Measurements from ENCODE around the gene NOS1AP.

NOS1AP gene

DNA sequence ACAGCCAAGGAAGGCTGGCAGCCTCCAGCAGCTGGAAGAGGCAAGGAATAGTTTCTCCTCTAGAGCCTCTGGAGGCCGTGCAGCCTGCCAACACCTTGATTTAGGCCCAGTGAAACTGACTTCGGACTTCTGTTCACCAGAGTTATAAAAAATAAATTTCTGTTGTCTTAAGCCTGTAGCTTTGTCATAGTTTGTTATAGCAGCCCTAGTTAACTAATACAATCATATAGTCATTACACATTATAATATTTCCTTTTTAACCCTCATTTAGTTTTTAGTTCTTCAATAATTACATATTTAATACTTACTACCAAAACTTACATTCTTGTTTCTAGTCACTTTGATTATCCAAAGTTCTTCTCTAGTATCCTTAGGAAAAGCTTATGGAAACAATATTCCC lies 20.3 kb downstream of the NOS1AP start:
- no peak for DNase-seq (ENCODE audit: low read depth)

DNA sequence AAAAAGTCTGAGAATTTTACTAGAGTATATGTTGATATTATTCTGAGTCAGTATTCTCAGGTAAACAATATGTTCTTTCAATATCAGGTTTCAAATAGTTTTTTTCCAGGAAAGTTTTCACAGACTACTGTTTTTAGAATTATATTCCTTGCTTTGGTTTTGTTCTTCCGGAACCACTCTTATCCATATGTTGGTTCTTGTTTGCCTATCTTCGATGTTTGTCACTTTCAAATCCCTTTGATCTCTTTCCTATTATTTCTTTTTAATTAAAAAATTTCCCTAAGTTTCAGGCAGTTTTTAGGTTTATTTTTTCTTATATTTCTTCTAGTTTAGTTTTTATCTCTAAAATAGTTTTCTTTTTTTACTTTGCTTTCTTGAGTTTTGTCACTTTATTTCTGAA lies 20.9 kb downstream of the NOS1AP start:
- DNase-seq (ENCODE audit: low read depth), result no peak

DNA sequence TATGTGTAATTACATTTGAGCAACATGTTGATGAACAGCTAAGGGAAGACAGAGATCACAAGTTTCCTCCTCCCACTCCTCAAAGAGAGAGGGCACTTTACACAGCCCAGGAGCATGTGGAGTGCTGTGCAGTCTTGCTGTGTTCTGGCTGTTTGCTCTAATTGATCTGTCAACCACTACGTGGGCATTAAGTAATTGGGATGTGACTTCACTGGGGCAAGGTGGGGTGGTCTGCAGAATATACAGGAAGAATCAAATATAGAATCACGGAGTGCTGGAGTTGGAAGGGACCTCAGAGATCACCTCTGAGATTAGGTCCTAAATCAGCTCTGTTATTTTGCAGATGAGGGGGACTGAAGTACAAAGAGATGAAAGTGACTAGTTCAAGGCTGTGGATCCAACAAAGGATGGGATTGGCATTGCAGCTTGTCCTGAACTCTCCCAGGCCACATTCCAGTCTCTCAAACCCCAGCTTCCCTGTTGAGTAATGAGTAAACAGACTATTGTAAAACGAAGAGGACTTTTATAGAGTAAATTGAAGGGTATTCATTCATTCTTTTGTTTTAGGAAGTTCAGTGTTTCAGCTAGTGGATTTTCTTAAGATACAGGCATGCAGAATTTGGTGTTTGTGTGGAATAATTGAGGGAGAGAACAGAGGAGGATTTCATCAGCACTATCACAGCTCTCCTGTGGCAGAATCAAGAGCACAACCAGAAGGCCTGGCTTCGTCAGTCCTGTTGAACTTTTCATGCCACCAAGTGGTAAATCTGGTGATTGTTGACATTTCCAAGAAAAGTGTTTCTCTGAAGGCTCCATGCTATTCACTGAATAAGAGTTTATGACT lies 22.4 kb downstream of the NOS1AP start:
- DNase-seq (ENCODE audit: low read depth), result no peak

DNA sequence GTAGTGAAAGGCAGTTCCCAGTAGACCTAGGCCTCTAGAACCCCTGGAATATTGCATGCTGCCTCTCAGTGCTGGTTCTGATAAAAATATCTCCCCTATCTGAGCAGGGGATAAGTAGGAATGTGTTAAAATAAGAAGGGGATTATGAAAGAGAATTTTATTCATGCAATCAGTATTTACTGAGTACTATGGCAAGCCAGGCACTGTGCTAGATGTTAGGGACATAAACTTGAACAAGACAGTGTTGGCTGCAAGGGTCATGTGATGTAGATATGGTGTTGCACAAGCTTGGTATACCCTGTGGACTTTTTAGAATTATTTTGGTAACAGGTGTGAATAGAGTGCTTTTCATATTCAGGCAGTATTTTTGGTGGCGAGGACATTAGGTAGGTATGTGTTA lies 23.6 kb downstream of the NOS1AP start:
- DNase-seq (ENCODE audit: low read depth), result no peak

DNA sequence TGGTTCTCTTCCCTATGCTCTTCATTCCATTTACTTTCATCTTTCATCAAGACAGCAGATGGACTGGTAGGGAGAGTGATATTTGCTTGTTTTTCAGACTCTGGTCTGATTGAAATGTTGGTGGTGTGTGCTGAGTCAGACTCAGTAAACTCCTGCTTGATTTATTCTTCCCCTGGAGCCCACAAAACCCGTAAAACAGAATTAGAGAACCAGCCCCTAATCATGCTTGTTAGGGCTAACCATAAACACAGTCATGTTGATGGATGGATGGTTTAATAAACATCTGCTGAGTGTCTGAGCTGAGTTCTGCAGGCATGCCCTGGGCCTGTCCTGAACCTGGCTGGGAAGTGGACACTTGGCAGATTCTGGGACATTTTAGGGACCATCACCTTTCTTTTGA lies 24.8 kb downstream of the NOS1AP start:
- no peak for DNase-seq (ENCODE audit: low read depth)

DNA sequence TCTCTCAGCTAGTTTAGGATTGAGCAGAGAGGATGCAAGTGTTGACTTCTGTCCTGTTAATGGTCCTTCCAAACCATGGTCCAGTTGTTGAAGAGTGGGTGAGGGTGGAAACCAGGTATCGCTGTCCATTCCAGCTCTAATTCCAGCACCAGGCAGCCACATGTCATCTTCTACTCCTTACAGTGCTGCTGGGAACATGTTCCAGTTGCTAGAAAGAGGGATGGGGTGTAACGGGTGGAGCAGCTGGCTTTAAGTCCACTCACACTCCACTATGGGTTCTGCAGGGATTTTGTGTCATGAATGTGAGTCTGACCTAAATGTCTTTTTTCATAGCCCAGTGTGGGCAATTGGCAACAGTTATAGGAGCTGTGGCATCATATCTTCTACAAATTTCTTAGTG lies 25.2 kb downstream of the NOS1AP start:
- no peak for DNase-seq (ENCODE audit: low read depth)

DNA sequence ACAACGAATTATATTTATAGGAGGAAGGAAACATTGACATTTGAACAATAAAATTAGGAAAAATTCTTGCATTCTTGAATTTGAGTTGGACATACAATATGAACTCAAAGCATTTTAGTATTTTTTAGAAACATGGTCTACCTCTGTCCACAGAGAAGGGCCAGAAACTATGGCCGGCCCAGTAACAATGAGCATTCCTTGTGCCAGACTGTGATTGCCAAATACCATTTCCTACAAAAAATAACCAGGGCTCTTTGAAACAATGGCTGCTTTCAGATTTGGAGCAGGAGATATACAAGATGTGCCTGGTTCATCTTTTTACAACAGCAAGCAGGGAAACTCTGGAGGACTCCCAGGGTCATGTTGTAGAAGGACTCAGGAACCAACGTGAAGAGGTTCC lies 38.4 kb downstream of the NOS1AP start:
- no peak for DNase-seq (ENCODE audit: low read depth)

DNA sequence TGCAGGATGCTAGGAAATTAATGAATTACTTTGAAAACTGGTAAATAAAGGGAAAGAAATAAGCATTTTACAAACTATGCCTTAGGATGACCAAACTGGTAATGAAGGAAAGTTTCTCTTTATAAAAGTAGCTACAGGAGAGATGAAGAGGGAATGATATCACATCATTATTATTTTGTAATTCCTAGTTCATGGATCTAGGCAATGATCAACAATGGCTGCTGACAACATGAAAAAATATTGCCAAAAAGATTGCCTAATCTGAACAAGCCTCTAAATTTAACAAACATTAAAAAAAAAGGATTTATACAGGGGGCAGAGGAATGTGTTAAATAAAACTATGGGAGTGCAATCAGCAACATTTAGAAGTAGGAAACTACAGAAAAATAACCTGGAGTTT lies 38.9 kb downstream of the NOS1AP start:
- DNase-seq (ENCODE audit: low read depth), result no peak

DNA sequence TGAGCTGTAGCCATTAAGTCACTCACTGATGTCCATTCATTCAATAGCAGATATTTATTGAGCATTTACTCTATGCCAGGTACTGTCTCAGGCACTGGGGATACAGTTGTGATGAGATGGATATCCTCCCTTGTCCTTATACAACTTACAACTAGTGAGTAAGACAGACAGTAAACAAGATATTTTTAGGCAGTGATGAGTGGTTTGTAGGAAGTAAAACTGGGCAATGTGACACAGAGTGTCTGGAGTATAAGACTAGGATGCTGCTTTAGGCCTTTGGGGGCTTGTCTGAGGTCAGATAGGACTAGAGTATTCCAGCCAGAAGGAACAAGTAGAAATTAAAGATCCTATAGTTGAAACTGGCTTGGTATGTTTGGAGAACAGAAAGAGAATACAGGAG lies 41.4 kb downstream of the NOS1AP start:
- no peak for DNase-seq (ENCODE audit: low read depth)

DNA sequence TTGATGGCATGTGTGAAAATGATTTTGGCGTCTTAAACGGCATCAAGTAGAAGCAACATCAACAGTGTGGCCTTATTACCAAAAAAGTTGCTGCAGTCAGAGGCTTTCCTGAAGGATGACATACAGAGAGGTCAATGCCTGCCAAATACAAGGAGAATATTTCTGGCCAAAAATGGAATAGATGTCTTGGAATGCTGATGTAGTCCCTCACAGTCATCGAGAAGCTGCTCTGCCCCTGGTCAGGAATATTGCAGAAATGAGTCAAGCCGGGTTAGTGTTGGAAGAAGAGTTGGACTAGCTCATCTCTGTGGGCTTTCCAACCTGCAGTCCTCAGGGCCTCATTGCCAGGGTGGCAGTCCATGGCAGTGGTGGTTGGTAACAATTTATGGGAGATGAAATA lies 42.1 kb downstream of the NOS1AP start:
- no peak for DNase-seq (ENCODE audit: low read depth)

DNA sequence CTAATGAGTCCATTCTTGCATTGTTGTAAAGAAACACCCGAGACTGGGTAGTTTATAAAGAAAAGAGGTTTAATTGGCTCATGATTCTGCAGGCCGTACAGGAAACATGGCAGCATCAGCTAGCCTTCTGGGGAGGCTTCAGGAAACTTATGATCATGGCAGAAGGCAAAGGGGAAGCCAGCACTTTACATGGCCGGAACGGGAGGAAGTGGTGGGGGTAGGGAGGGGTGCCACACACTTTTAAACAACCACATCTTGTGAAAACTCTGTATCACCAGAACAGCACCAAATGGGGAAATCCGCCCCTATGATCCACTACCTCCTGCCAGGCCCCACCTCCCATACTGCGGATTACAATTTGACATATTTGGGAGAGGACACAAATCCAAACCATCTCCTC lies 43.9 kb downstream of the NOS1AP start:
- no peak for DNase-seq (ENCODE audit: low read depth)

DNA sequence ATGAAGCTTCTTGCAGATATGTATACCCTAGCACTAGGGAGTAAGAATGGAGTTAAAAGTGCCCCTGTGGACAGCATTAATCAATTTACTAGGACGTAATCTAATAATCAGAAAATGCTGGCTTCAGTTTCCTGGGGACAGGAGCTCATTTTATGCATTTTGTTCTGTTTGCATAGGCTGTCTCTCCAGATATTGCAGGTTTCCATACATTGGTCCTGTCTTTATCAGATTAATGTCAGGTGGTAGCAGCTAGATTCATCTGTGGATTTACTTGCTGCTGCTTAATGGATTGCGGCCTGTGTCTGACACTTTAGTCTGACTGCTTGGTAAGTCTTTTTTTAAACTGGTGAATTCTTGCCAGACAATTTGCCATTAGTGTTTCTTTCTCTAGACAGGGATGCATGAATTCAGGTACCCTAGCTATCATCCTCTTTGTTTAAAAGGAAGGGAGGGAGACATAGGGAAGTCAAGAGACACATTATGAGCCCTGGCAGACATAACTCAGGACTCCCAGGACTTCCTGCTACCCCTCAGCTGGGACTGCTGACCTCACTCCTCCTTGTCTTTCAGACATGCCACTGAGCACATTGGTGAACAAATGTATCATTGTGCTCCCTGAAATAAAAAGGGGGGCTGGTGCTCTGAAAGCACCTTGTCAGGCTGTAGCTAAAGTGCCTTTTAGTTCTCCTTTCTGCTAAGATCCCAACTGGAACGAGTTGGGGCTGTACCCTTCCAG lies 47.7 kb downstream of the NOS1AP start:
- no peak for DNase-seq (ENCODE audit: low read depth)

DNA sequence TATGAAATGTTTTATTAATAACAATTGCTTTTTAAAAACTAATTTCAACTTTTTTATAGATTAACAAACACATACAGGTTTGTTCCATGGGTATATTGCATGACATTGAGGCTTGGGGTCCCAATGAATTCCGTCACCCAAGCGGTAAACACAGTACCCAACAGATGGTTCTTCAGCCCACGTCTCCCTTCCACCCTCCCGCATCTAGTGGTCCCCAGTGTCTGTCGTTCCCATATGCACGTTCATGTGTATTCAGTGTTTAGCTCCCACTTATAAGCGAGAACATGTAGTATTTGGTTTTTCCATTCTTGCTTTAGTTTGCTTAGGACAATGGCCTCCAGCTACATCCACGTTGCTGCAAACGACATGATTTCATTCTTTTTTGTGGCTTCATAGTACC lies 48.6 kb downstream of the NOS1AP start:
- no peak for DNase-seq (ENCODE audit: low read depth)

DNA sequence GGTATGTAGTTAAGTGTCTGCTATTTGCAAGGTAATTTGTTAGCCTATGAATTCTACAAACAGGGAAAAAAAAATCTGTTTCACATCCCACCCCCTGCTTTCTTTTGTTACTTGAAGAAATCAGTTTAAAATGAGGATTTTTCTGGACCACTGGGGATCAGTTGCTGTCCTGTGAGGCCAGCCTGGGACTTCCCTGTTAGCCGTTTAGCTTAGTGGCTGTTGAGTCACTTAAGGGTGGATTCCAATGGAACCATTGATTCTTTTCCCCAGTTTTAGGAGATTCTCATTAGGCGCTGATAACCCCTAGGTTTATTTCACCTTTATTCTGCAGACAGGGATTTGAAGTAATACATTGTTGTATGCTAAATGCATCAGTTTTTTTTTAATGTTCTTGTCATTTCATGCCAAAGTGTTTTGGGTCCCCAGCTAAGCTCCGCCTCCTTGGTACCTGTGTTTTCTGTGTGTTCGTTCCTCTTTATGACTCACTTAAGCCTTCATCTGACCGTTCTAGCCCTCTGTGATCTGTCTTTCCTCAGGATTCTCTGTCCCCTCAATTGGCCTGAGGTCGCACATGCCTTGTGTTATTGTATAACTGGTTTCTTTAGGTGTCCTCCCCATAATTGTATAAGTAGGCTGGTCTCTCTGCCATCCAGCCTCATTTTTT lies 59.3 kb downstream of the NOS1AP start:
- DNase-seq (ENCODE audit: low read depth), result no peak

DNA sequence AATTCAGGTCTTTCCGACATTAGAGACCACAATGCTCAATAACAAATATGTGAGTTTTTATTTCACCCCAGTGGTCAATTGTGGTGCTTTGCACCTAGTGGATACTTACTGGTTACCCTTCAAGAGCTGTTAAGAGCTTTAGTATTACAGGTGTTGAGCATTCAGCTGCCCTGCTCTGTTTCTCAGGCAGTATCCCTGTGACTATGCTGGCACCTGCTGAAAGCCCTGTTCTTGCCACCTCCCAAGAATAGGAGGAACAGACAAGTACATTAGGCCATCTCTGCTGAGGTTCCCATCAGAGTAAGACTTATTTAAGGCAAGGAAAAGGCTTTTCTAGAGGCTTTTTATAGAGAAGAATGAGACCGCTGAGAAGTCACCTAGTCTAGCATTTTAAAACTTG lies 60.8 kb downstream of the NOS1AP start:
- DNase-seq (ENCODE audit: low read depth), result no peak

DNA sequence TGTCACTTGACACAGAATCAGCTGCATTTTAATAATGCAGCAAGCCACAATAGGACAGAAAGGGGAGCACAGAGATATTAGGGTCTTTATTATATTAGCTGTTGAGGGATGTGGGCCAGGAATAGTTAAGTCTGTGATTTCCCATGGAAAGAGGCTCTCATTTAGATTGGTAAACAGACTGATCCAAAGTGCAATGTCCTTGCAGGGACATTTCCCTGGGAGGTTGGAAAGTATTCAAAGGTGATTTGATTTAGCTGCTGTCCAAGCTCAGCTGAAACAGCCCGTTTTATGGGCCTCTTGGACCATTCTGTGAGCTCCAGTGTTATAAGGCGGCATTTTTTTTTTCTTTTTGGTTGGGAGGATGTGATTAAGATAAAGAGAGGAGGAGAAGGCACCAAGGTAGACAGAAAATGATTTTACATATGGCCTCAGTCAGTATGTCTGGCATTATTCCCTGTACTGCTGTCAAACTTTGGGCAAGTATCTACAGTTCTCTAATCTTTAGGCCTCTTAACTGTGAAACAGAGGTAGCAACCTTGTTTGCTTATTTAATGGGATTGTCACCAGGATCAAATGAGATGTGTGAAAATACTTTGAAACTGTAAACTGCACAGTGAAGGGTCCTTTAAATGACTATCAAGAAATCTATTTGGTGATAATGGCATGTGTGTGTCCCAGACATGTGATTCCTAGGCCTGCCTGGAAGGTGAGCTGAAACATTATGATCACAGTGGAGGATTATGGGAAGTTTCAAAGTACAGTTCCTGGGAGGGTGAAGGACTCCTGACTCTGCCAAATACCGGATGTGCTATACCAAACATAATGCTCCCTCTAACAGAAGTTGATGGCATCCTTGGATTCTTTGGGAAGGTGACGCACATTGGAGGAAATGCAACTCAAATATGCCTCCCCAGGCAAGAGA lies 62.2 kb downstream of the NOS1AP start:
- no peak for DNase-seq (ENCODE audit: low read depth)

DNA sequence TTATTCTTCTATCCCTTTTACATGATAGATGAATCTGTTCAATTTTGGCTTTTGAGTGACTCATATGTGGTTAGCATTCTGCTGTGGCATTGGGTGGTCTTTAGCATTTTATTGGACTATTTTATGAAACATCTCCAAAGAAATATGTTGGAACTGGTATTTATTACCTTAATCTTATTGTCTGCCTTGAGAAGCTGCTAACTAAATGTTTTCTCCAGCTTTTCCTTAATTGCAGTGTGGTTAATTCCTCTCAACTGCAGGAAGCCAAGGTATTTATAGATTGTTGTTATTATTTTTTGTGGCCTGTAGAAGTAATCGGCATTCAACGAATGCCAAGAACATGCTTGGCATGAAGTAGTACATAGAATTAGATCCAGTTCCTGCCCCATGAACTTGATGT lies 64.1 kb downstream of the NOS1AP start:
- DNase-seq (ENCODE audit: low read depth), result no peak

DNA sequence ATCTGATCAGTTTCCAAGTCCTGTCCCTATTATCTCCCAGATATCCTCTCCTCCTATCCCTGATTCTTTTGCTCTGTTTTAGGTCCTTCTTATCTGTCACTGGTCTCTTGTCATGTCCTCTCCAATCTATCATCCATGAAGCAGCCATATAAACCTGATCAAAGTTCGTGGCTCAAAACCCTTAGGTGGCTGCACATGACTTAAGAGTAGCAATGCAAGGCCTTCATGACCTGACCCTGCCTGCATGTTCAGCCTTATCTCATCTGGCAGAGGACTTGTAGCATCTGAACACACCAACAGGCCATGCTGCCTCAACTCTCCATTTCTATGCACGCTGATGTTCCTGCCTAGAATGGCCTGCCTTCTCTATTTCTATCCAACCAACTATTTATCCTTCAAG lies 65.2 kb downstream of the NOS1AP start:
- DNase-seq (ENCODE audit: low read depth), result no peak

DNA sequence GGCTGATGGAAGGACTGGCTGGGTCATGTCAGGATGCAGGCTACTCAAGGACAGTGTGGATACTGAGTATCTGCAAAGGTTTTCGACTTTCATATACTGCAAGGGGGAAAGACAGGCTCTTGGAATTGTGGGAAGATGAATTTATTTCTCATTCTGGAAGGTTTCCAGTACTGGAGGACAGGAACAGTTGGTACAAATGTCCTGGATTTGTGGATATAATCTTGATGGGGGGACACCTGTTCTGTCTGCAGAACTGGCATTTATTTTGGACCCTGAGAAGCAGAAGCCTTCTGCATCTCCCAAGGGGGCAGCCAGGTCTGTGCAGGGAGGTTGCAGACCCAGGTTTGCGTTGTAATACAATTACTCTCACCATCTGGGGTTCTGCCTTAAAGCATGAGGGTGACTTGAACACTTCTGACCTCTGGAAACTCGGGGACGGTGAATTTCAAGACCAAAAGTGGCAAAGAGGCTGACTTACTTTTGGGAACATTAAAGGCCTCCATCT lies 65.8 kb downstream of the NOS1AP start:
- DNase-seq (ENCODE audit: low read depth), result no peak

DNA sequence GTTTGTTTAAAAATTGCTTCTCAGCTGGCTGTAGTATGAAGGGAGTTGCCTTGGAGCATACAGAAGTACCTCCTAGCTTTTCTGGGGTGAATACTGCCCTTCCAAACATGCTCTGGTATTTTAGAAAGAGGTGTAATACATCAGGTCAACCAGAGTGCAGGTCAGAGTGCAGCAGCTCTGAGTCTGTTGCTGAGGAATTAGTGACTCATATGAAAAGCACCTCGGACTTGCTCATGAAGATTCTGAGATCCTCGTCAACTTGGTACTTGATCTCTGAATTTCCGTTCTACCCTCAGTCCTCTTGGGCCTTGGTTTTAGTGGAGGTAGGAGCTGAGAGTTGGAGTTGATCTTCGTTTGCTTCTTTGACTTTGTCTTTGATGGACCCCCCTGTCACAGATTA lies 67.3 kb downstream of the NOS1AP start:
- DNase-seq (ENCODE audit: low read depth), result no peak

DNA sequence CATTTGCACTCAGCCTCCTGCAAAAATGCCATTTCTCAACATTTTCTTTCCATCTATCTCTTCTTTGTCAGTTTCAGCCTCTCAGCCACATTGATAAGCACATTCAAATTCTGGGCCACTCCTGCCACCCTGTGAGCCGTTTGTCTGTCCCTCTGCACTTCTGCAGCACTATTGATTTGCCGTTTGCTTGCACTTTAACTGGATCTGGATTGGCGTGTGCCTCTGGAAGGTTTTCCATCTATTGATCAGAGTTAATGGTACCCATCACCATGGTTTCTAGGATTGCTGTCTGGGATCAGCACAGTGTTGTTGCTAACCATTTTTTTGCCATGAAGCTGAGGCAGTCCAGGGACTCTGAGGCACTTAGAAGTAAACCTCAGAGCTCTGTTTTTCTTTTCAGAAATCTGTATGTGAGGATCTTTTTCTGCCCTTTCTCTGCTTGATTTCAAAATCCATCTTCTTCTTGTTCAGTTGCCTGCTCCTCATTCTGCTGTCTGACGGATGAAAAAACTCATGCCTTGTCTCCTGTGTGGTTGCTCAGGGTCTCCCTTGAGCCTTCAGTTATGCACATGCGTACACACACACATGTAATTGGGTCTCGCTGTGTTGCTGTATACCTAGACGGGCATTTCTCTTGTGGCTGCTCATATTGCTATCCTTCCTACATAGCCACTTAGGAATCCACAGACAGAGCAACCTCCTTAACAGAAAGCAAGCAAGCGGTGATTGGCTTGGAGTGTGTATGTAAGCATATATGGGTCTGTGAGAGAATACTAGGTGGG lies 67.9 kb downstream of the NOS1AP start:
- no peak for DNase-seq (ENCODE audit: low read depth)
